ENCODE results near the gene SENP1.

DNA sequence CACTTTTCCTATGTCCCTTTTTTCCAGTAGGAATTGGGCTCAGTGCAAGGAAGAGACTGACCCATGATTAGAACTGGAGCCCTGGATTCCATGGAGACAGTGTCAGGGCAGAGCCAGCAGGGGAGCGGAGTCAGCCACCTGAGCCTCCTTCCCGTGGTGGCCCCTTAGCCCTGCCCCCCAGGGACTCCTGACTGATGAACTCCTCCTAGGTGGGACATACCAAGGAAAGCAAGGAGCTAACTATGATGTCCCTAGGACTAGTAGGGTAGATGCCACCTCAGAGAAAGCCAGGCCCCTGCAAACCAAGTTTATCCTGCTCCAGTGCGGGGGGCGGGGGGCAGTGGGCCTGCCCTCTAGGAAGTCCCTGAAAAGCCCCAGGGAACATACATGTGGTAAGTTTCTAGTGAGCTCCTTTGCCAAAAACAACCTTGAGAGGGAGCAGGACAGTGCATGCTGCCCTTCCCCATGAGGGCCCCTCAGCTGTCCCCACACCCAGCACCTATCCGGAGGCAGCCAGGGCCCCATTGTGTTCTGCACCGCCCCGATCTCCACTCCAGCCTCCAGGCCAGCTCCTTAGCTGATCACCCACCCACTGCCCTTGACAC, 95.4 kb downstream of the SENP1 start:
- TF ChIP-seq, protein P1, sequence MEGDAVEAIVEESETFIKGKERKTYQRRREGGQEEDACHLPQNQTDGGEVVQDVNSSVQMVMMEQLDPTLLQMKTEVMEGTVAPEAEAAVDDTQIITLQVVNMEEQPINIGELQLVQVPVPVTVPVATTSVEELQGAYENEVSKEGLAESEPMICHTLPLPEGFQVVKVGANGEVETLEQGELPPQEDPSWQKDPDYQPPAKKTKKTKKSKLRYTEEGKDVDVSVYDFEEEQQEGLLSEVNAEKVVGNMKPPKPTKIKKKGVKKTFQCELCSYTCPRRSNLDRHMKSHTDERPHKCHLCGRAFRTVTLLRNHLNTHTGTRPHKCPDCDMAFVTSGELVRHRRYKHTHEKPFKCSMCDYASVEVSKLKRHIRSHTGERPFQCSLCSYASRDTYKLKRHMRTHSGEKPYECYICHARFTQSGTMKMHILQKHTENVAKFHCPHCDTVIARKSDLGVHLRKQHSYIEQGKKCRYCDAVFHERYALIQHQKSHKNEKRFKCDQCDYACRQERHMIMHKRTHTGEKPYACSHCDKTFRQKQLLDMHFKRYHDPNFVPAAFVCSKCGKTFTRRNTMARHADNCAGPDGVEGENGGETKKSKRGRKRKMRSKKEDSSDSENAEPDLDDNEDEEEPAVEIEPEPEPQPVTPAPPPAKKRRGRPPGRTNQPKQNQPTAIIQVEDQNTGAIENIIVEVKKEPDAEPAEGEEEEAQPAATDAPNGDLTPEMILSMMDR (conservative IDR thresholded peaks at IDR 0.05), result no peak
- no peak for TF ChIP-seq ZFX (IDR thresholded peaks at IDR 0.05)
